CD14-positive monocyte (primary cell): ENCODE measurements around the gene SAA2. TPM values are rescaled to one million over a fixed set of nuclear protein-coding genes. Genes with fewer than 3 reads are reported as not detected.

Experiments used
- DNase-seq, 3 donors: peaks; one replicate each; pipeline ENCODE4 v3.0.0-alpha.2; 2011 to 2022
- H2AFZ ChIP-seq: 2 replicates; pipeline ENCODE4 v1.6.0; 2012; ENCODE audit warnings: mild to moderate bottlenecking, low read depth, low read length, inconsistent platforms; ENCODE audit not compliant: insufficient read depth, poor library complexity, severe bottlenecking
- H3K27ac ChIP-seq, 2 donors: 1 replicate in 1 of 2; 2 replicates in 1 of 2; pipeline ENCODE4 v1.5.1; 2012 to 2013; ENCODE audit warnings: low read length in 2 of 2, control low read depth in 1 of 2, inconsistent platforms in 1 of 2, low read depth in 1 of 2, mild to moderate bottlenecking in 1 of 2
- H3K27me3 ChIP-seq, 2 donors: one replicate each; pipeline versions ENCODE4 v1.6.0 to v1.6.1; 2011 to 2013; ENCODE audit warnings: low read length in 2 of 2; ENCODE audit not compliant: control insufficient read depth in 2 of 2, insufficient read depth in 2 of 2
- H3K36me3 ChIP-seq, 2 donors: replicated peaks in 1 of 2; 1 replicate in 1 of 2; 2 replicates in 1 of 2; pipeline versions ENCODE4 v1.5.1 to v1.6.1; 2012 to 2013; ENCODE audit warnings: low read length in 2 of 2, control low read depth in 1 of 2, inconsistent platforms in 1 of 2, mild to moderate bottlenecking in 1 of 2; ENCODE audit not compliant: insufficient read depth in 2 of 2, control insufficient read depth in 1 of 2
- H3K4me1 ChIP-seq, 2 donors: 1 replicate in 1 of 2; 2 replicates in 1 of 2; pipeline versions ENCODE4 v1.5.1 to v1.6.1; 2012 to 2013; ENCODE audit warnings: low read length in 2 of 2, control low read depth in 1 of 2, inconsistent platforms in 1 of 2, mild to moderate bottlenecking in 1 of 2, moderate library complexity in 1 of 2; ENCODE audit not compliant: insufficient read depth in 2 of 2, control insufficient read depth in 1 of 2
- H3K4me2 ChIP-seq: replicated peaks from 2 replicates; pipeline ENCODE3; 2012; ENCODE audit warnings: low read length, moderate library complexity, mild to moderate bottlenecking; ENCODE audit not compliant: poor library complexity, severe bottlenecking; ENCODE audit errors: extremely low read depth
- H3K4me3 ChIP-seq, 3 experiments: fragments of 200-600 bp in 1 of 3; sonication (generic) in 1 of 3; replicated peaks in 1 of 3; 1 replicate in 2 of 3; 2 replicates in 1 of 3; pipeline ENCODE4 v1.5.1; 2011 to 2013; ENCODE audit warnings: low read length in 3 of 3, mild to moderate bottlenecking in 3 of 3, control low read depth in 2 of 3, low read depth in 2 of 3, inconsistent platforms in 1 of 3, moderate library complexity in 1 of 3
- H3K79me2 ChIP-seq: 2 replicates; pipeline ENCODE4 v1.6.0; 2012; ENCODE audit warnings: mild to moderate bottlenecking, control low read depth, inconsistent platforms, low read length, moderate library complexity; ENCODE audit not compliant: insufficient read depth
- H3K9ac ChIP-seq: 2 replicates; pipeline ENCODE4 v1.6.0; 2017; ENCODE audit warnings: low read length, mild to moderate bottlenecking; ENCODE audit not compliant: insufficient read depth, poor library complexity, severe bottlenecking
- H3K9me3 ChIP-seq, 2 donors: replicated peaks in 1 of 2; 1 replicate in 1 of 2; 2 replicates in 1 of 2; pipeline versions ENCODE4 v1.5.1 to v1.6.1; 2012 to 2013; ENCODE audit warnings: low read length in 2 of 2, control low read depth in 1 of 2; ENCODE audit not compliant: control insufficient read depth in 1 of 2, insufficient read depth in 1 of 2
- H4K20me1 ChIP-seq: 2 replicates; pipeline ENCODE4 v1.6.0; 2012; ENCODE audit warnings: mild to moderate bottlenecking, low read length, control low read depth, moderate library complexity; ENCODE audit not compliant: insufficient read depth
- H3K27ac Mint-ChIP-seq, 7 donors: one replicate each; pipeline ENCODE4 v1.8.0; 2020; ENCODE audit warnings: mild to moderate bottlenecking in 7 of 7, mixed read lengths in 7 of 7, moderate library complexity in 6 of 7, inconsistent platforms in 2 of 7
- H3K27me3 Mint-ChIP-seq, 3 donors: one replicate each; pipeline ENCODE4 v1.8.0; 2021 to 2022; ENCODE audit warnings: low read depth in 3 of 3, mild to moderate bottlenecking in 3 of 3, mixed read lengths in 3 of 3, moderate library complexity in 3 of 3, inconsistent platforms in 1 of 3
- H3K36me3 Mint-ChIP-seq, 2 donors: one replicate each; pipeline ENCODE4 v1.8.0; 2020; ENCODE audit warnings: mixed read lengths in 2 of 2, inconsistent platforms in 1 of 2, mild to moderate bottlenecking in 1 of 2
- H3K4me1 Mint-ChIP-seq: one replicate; pipeline ENCODE4 v1.8.0; 2020; ENCODE audit warnings: mild to moderate bottlenecking, mixed read lengths
- H3K4me3 Mint-ChIP-seq, 2 donors: one replicate each; pipeline ENCODE4 v1.8.0; 2020; ENCODE audit warnings: mild to moderate bottlenecking in 2 of 2, mixed read lengths in 2 of 2, moderate library complexity in 1 of 2
- H3K9me3 Mint-ChIP-seq, 7 donors: one replicate each; pipeline ENCODE4 v1.8.0; 2020 to 2022; ENCODE audit warnings: mixed read lengths in 7 of 7, mild to moderate bottlenecking in 6 of 7, moderate library complexity in 6 of 7, inconsistent platforms in 2 of 7
- CTCF ChIP-seq: fragments of 200-600 bp; IDR thresholded peaks from one replicate; pipeline ENCODE4 v1.8.0; 2022; ENCODE audit warnings: antibody characterized with exemption, mild to moderate bottlenecking
- WGBS: methylation state at CpG from one replicate; pipeline ENCODE4 v1.1.5; 2013; ENCODE audit warnings: missing lambda C conversion rate; ENCODE audit not compliant: insufficient coverage; 5-methylcytosine and 5-hydroxymethylcytosine counted together
- intact Hi-C, 2 donors: fragments of 100-400 bp; cut with micrococcal nuclease; formaldehyde crosslinking; loops; one replicate each; pipeline versions ENCODE4 v1.15.0 to v1.15.1; 2023
- polyA plus RNA-seq, 3 donors: library from polyadenylated mRNA; depleted of rRNA in 1 of 3; unstranded in 2 of 3; stranded (reverse) in 1 of 3; fragments of 300-500 nt in 2 of 3; fragments of >200 nt in 1 of 3; fragmentation: Illumina TruSeq in 2 of 3; gene quantifications; 1 replicate in 2 of 3; 2 replicates in 1 of 3; pipeline ENCODE4 v1.2.3, GENCODE V29; 2012 to 2021

SAA2 gene
- polyA plus RNA-seq, 3 donors: not detected

GRCh38 chr11:18225913-18226312 lies 22.6 kb downstream of the SAA2 start:
- H3K79me2 ChIP-seq: no peaks in the 10 kb centered on the region
- intact Hi-C loops: no loop called here
- peaks cover 0 to 4% of the 10 kb centered on the region in 2 donors for H3K9me3 ChIP-seq
- H3K9ac ChIP-seq: no peak overlapping the region
- WGBS: 52% methylated on average over 2 of the region's 2 CpGs
- no peak overlapping the region for H3K4me3 Mint-ChIP-seq
- peaks cover 0 to 7% (median 2%) of the 10 kb centered on the region in 7 donors for H3K9me3 Mint-ChIP-seq
- no peaks in the 10 kb centered on the region for H3K36me3 Mint-ChIP-seq
- no peak overlapping the region for H2AFZ ChIP-seq
- TF ChIP-seq CTCF: no peak
- no peaks in the 10 kb centered on the region for H3K4me1 ChIP-seq
- no peak overlapping the region for H3K27ac ChIP-seq
- no peak overlapping the region for H3K27ac Mint-ChIP-seq
- H3K4me3 ChIP-seq: no peak overlapping the region
- H3K4me1 Mint-ChIP-seq: peaks cover 3% of the 10 kb centered on the region
- H4K20me1 ChIP-seq: no peaks in the 10 kb centered on the region
- H3K4me2 ChIP-seq: no peak overlapping the region
- H3K36me3 ChIP-seq: no peaks in the 10 kb centered on the region
- H3K27me3 Mint-ChIP-seq: peaks cover 2 to 6% (median 4%) of the 10 kb centered on the region in 3 donors
- DNase-seq: no peak
- no peaks in the 10 kb centered on the region for H3K27me3 ChIP-seq

GRCh38 chr11:18223591-18224387 lies 24.7 kb downstream of the SAA2 start:
- no peak overlapping the region for H3K9ac ChIP-seq
- WGBS: no CpG with 5 or more reads among the region's 3 CpGs
- no peak overlapping the region for H3K4me3 ChIP-seq
- Mint-ChIP-seq H3K27ac (no peak overlapping the region), H3K27me3 (peaks cover 3 to 8% (median 5%) of the 10 kb centered on the region in 3 donors), H3K4me3 (no peak overlapping the region), H3K36me3 (no peaks in the 10 kb centered on the region), H3K9me3 (peaks cover 0 to 10% (median 7%) of the 10 kb centered on the region in 7 donors), H3K4me1 (no peaks in the 10 kb centered on the region)
- no peak for DNase-seq
- H3K4me1 ChIP-seq: no peaks in the 10 kb centered on the region
- H3K4me2 ChIP-seq: no peak overlapping the region
- no peak for TF ChIP-seq CTCF
- intact Hi-C loops: no loop called here
- H2AFZ ChIP-seq: no peak overlapping the region
- no peaks in the 10 kb centered on the region for H3K79me2 ChIP-seq
- H4K20me1 ChIP-seq: no peaks in the 10 kb centered on the region
- H3K9me3 ChIP-seq: peaks cover 0 to 10% of the 10 kb centered on the region in 2 donors
- H3K36me3 ChIP-seq: no peaks in the 10 kb centered on the region
- H3K27me3 ChIP-seq: no peaks in the 10 kb centered on the region
- no peak overlapping the region for H3K27ac ChIP-seq
